Central memory CD8-positive, alpha-beta T cell (primary cell): ENCODE results near the gene ZNF385A.

Source experiments
- ATAC-seq: fragments of 150-1000 bp; cut with Tn5 transposase; replicated peaks from 2 replicates; pipeline ENCODE4 v1.10.0; 2022; ENCODE audit warnings: mild to moderate bottlenecking, moderate FRiP score, moderate number of reproducible peaks; ENCODE audit not compliant: poor library complexity, severe bottlenecking; ENCODE audit errors: extremely low read depth
- DNase-seq, 2 donors: peaks; one replicate each; pipeline ENCODE4 v3.0.0; 2021; ENCODE audit warnings: low spot score in 2 of 2
- H3K27ac Mint-ChIP-seq: one replicate; pipeline ENCODE4 v1.8.0; 2022; ENCODE audit warnings: low read depth, mild to moderate bottlenecking, moderate library complexity, mixed read lengths
- H3K27me3 Mint-ChIP-seq: one replicate; pipeline ENCODE4 v1.8.0; 2022; ENCODE audit warnings: mixed read lengths
- H3K36me3 Mint-ChIP-seq: one replicate; pipeline ENCODE4 v1.8.0; 2022; ENCODE audit warnings: mild to moderate bottlenecking, moderate library complexity, mixed read lengths; ENCODE audit not compliant: insufficient read depth
- H3K4me1 Mint-ChIP-seq: one replicate; pipeline ENCODE4 v1.8.0; 2022; ENCODE audit warnings: mixed read lengths
- H3K4me3 Mint-ChIP-seq: one replicate; pipeline ENCODE4 v1.8.0; 2022; ENCODE audit warnings: mild to moderate bottlenecking, moderate library complexity, mixed read lengths
- H3K9me3 Mint-ChIP-seq: one replicate; pipeline ENCODE4 v1.8.0; 2022; ENCODE audit warnings: mixed read lengths

Gene ZNF385A

DNA sequence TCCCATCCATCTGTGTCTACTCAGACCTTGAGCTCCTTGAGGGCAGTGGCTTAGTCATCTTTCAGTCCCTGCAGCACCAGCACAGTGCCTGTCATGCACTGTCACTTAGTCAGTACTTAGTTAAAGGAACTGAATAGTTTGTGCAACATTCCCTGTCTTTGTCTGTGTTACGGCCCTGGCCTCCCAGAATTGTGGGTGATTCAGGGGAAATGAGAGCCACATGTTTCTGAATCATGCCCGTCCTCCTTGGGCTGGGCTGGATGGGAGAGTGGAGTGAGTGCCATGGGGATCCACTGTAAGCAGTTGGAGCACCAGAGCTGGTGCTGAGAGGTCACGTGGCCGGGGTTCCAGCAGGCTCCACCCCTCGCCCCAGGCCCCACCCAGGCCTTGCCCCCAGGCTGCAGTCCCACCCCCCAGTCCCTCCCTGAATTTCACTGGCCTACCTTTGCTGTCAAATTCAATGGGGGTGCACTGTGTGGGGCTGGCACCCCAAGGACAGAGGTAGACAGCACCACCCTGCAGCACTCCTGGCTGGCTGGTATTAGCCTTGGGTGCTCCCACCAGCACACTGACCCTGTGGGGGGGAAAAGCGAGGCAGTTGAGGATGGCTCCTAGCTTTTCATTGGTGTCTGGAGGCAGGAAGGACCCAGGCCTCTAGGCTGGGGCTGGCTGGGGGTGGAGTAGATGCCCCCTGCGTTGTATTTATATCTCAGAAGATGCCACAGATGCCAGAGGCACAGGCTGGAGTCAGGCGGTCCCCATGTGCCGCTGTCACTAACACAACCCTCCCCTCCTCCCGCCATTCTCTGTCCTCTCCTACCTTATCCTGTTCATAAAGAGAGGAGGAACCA is 27.1 kb upstream of the ZNF385A start:
- Mint-ChIP-seq H3K4me1 (peaks cover 60% of the 10 kb centered on the region), H3K4me3 (peak overlapping the region; percentile 72), H3K27me3 (no peaks in the 10 kb centered on the region), H3K36me3 (peaks cover 43% of the 10 kb centered on the region), H3K27ac (peak overlapping the region; percentile 98), H3K9me3 (no peaks in the 10 kb centered on the region)
- DNase-seq (peak in 1 of 2 donors; percentile 25), ATAC-seq (no peak)

GRCh38 chr12:54409267-54409666 is 24.7 kb upstream of the ZNF385A start:
- Mint-ChIP-seq H3K9me3 (no peaks in the 10 kb centered on the region), H3K27me3 (no peaks in the 10 kb centered on the region), H3K4me3 (no peak overlapping the region), H3K4me1 (peaks cover 58% of the 10 kb centered on the region), H3K36me3 (peaks cover 59% of the 10 kb centered on the region), H3K27ac (peak overlapping the region; percentile 24)
- ATAC-seq, result no peak
- no peak for DNase-seq

DNA sequence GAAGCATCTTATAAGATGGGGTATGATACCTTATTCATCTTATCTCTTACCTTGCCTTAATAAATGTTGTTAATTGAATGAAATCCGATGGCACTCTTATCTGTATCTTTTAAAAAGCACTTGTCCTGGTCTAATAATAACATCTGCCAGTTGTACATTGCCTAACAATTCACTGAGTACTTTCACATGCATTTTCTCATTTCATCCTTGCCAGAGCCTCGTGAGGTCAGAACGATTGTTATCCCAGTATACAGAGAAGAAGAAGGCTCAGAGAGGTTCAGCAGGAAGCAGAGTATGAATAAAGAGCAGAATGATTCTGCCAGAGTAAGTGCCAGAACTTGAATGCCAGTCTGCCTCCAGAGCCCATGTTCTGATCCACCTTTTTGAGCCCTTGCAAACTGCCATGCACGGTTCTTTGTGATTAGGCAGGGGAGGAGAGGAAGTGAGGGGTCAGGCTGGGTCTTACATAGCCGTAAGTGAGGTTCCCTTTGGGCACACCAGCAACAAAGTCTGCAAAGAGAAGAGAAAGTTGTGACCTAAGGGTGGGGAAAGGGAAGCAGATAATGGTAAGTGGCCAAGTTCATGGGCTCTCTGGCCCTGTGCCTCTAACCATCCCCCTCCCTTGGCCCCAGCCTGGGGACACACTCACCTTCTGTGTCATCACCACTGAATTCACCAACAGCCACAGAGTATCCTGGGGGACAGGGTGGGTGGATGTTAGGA is 22.8 kb upstream of the ZNF385A start:
- Mint-ChIP-seq H3K9me3 (no peaks in the 10 kb centered on the region), H3K36me3 (peaks cover 63% of the 10 kb centered on the region), H3K4me3 (no peak overlapping the region), H3K27me3 (no peaks in the 10 kb centered on the region), H3K4me1 (peaks cover 42% of the 10 kb centered on the region), H3K27ac (peak overlapping the region; percentile 92)
- ATAC-seq, result no peak
- DNase-seq, result no peak

DNA sequence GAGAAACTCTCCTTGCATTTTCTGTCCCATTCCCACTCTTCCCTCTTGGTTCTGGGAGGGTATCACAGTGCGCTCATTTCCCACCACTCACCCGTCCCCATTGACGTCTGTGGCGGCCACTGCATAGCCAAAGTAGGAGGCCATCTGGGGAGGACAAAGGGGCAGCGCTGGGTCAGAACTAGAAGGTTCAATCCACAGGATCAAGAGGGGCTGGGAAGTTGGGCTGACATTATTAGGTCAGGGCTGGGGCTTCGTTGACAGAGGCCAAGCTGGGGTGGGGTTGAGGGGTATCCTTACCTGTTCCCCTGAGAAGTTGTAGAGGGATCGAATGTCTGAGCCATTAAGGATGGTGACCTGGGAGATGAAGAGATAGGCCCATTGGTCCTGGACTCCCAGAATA is 21.0 kb upstream of the ZNF385A start:
- DNase-seq (no peak), ATAC-seq (no peak)
- H3K4me1 Mint-ChIP-seq, result peaks cover 42% of the 10 kb centered on the region
- H3K36me3 Mint-ChIP-seq, result peaks cover 69% of the 10 kb centered on the region
- no peaks in the 10 kb centered on the region for H3K27me3 Mint-ChIP-seq
- H3K27ac Mint-ChIP-seq, result peak overlapping the region; percentile 92
- H3K4me3 Mint-ChIP-seq, result no peak overlapping the region
- no peaks in the 10 kb centered on the region for H3K9me3 Mint-ChIP-seq

DNA sequence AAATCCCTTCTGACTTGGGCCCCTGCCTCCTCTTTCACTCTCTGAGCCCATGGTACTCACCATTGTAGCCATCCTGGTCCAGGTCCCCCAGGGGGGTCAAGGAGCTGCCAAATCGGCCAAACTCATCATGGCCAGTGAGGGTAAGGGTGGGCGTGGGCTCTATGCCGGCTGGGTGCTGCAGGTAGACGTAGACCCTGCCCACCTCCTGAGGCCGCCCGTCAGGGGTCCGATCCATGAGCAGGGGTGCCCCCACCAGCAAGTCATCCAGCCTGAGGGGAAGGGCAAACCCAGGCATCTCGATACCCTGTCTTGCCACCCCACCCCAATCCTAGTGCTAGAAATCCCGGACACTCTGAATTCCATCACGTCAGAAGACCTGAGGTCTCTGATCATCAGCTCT is 20.6 kb upstream of the ZNF385A start:
- H3K4me3 Mint-ChIP-seq, result no peak overlapping the region
- peaks cover 71% of the 10 kb centered on the region for H3K36me3 Mint-ChIP-seq
- H3K4me1 Mint-ChIP-seq, result peaks cover 42% of the 10 kb centered on the region
- H3K27me3 Mint-ChIP-seq, result no peaks in the 10 kb centered on the region
- DNase-seq (no peak), ATAC-seq (no peak)
- H3K9me3 Mint-ChIP-seq, result no peaks in the 10 kb centered on the region
- H3K27ac Mint-ChIP-seq, result peak overlapping the region; percentile 39

DNA sequence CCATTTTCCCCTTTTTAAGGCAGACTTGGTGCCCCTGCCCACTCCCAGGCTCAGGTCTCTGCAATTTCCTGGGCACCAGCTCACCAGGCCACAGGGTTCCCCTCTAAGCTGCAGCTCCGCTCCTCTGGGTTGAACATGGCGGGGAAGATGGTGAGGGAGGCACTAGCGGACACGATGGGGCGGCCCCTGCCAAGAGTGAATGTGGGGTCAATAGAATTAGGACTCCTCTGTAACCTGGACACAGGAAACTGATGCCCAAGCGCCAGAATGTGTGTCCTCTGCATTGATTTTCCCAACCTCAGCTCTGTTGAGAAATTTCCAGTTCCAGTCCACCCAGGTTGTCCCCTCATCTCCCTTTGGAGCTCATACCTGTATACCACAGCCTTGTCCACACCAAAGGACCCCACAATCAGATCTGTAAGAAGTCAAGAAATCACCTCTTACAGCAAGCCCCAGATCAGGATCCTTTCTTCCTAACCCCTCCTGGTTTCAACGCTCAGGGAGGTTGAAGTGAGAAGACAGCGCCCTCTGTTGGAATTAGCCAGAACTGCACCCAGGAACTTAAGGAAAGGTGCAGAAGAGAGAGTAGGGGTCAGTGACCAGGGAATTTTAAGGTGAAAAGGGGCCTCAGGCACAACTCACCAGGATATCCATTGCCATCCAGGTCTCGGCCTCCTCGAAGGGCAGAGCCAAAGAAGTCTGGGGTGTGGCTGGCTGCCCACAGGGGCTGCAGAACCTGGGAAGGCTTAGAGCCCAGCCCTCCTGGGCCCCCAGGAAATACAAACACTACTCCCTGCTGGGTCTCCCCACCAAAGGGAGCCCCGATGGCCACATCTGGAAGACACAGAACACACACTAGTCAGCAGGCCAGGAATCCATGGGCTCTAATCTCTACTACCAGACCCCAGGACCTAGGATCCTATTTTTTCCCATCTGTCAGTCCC is 19.8 kb upstream of the ZNF385A start:
- Mint-ChIP-seq H3K27me3 (no peaks in the 10 kb centered on the region), H3K9me3 (no peaks in the 10 kb centered on the region), H3K27ac (peak overlapping the region; percentile 88), H3K4me1 (peaks cover 43% of the 10 kb centered on the region), H3K4me3 (peak overlapping the region; percentile 6), H3K36me3 (peaks cover 76% of the 10 kb centered on the region)
- peak; percentile 47 to 60 for DNase-seq
- ATAC-seq, result no peak

DNA sequence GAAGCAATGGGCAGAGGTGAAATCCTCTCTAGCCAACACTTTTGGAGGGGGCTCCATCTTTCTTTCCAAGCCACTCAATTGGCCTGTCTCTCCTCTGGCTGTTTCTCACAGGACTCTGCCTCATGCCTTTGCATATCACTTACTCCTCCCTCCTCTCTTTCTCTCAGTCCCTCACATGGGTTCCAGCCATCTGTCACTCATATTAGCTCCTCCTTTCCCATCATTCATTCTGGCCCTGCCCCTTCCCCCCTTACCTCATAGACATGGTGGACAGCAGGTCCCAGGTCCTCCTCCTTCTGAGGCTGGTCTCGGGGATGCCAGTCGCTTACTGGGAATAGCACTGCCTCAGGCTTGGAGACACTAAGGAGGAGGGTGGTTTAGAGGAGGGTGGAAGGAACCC is 16.6 kb upstream of the ZNF385A start:
- H3K4me3 Mint-ChIP-seq, result no peak overlapping the region
- peaks cover 70% of the 10 kb centered on the region for H3K36me3 Mint-ChIP-seq
- peaks cover 32% of the 10 kb centered on the region for H3K4me1 Mint-ChIP-seq
- H3K27ac Mint-ChIP-seq, result peak overlapping the region; percentile 74
- no peaks in the 10 kb centered on the region for H3K9me3 Mint-ChIP-seq
- no peak for DNase-seq
- no peak for ATAC-seq
- H3K27me3 Mint-ChIP-seq, result no peaks in the 10 kb centered on the region

DNA sequence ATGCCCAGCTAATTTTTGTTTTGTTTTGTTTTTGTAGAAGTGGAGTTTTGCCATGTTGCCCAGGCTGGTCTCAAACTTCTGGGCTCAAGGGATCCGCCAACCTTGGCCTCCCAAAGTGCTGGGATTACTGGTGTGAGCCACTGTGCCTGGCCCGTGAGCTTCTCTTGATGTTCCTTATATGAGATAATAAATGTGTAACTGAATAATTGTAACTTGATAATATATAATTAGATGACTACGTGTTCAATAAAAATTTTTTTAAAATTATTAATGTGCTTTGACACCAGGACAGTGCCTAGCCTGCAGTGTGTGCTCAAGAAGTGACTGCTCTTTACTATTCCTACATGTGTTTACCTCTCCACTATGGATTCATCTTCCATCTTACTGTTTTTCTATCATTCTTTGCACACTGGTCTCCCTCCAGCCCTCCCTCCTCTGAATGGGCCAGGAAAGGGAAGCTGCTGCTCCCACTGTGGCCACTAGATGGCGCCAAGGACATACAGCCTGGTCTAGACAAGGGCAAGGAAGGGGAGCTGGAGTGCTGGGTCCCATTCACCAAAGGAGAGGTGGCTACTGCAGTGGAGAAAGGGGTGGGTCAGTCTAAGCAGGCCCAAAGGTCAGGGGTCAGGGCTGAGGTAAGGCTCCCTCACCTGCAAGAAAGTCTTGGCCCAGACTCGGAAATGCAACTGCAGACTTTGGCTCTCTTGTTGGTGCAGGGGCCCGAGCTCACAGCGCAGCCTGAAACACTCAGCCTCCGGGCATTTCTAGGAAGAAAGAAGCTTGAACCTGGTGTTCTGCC is 14.7 kb upstream of the ZNF385A start:
- Mint-ChIP-seq H3K36me3 (peaks cover 65% of the 10 kb centered on the region), H3K9me3 (no peaks in the 10 kb centered on the region), H3K27me3 (no peaks in the 10 kb centered on the region), H3K27ac (peak overlapping the region; percentile 2), H3K4me3 (no peak overlapping the region), H3K4me1 (peaks cover 20% of the 10 kb centered on the region)
- DNase-seq (peak; percentile 87 to 94), ATAC-seq (peak; percentile 91)

- ATAC-seq (no peak), DNase-seq (no peak)
Measured at GRCh38 chr12:54398218-54398617, 13.7 kb upstream of the ZNF385A start.

GRCh38 chr12:54397157-54397556 is 12.6 kb upstream of the ZNF385A start:
- ATAC-seq (no peak), DNase-seq (no peak)
- H3K27me3 Mint-ChIP-seq, result no peaks in the 10 kb centered on the region
- peaks cover 51% of the 10 kb centered on the region for H3K36me3 Mint-ChIP-seq
- no peak overlapping the region for H3K4me3 Mint-ChIP-seq
- no peaks in the 10 kb centered on the region for H3K9me3 Mint-ChIP-seq
- no peak overlapping the region for H3K27ac Mint-ChIP-seq
- H3K4me1 Mint-ChIP-seq, result peaks cover 26% of the 10 kb centered on the region

More at GRCh38 chr12:54398218-54398617, 13.7 kb upstream of the ZNF385A start:
- Mint-ChIP-seq H3K4me1 (peaks cover 26% of the 10 kb centered on the region), H3K27me3 (no peaks in the 10 kb centered on the region), H3K4me3 (no peak overlapping the region), H3K9me3 (no peaks in the 10 kb centered on the region), H3K36me3 (peaks cover 57% of the 10 kb centered on the region), H3K27ac (no peak overlapping the region)

DNA sequence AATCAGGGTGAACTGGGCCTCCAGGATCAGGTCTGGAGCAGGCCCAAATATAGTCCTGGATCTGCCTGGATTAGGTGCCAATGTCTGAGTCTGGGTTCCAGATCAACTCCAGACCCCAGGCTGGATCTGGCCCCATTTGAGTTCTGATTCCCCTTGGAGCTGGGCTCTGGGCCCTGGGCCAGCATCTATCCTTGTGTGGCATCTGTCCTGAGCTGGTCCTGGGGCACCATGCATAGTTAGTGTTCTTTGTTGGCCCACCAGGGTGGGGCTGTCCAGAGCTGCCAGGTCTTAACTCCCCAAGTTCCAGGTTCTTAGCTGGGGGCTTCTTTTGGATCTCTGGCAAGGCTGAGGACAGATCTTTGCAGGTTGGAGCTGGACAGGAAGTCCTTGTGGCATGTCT is 11.0 kb upstream of the ZNF385A start:
- Mint-ChIP-seq H3K4me1 (peaks cover 35% of the 10 kb centered on the region), H3K36me3 (peaks cover 42% of the 10 kb centered on the region), H3K27ac (no peak overlapping the region)

More for the DNA sequence above, 11.0 kb upstream of the ZNF385A start:
- no peaks in the 10 kb centered on the region for H3K9me3 Mint-ChIP-seq
- H3K4me3 Mint-ChIP-seq, result no peak overlapping the region
- no peaks in the 10 kb centered on the region for H3K27me3 Mint-ChIP-seq
- DNase-seq, result no peak
- no peak for ATAC-seq
